IMR-90 (cell line): ENCODE measurements around the gene SYNE1.

Experiments
- MAFK ChIP-seq: IDR thresholded peaks from 2 replicates; pipeline ENCODE4 v1.6.1; 2012; ENCODE audit warnings: low read depth, low read length, improper control_type of control experiment
- MAZ ChIP-seq: IDR thresholded peaks from 2 replicates; pipeline ENCODE4 v1.6.1; 2012; ENCODE audit warnings: low read depth, mild to moderate bottlenecking, low read length, improper control_type of control experiment, moderate library complexity, borderline replicate concordance
- NFE2L2 ChIP-seq: fragments of 150-350 bp; IDR thresholded peaks from 2 replicates; pipeline ENCODE4 v1.6.1; 2016; ENCODE audit warnings: low read depth, mild to moderate bottlenecking, low read length
- POLR2A ChIP-seq: IDR thresholded peaks from 2 replicates; pipeline ENCODE4 v1.6.1; 2012; ENCODE audit warnings: mild to moderate bottlenecking, low read depth, low read length
- TF ChIP-seq, protein P1 (sequence below): conservative IDR thresholded peaks from 2 replicates; pipeline ENCODE4 v1.5.1; 2012; ENCODE audit warnings: mild to moderate bottlenecking, low read depth, low read length, improper control_type of control experiment
- TF ChIP-seq, protein P2 (sequence below): fragments of 150-350 bp; IDR thresholded peaks from 2 replicates; pipeline ENCODE4 v1.6.1; 2016; ENCODE audit warnings: low read depth, mild to moderate bottlenecking, low read length, moderate library complexity, borderline replicate concordance

DNA sequence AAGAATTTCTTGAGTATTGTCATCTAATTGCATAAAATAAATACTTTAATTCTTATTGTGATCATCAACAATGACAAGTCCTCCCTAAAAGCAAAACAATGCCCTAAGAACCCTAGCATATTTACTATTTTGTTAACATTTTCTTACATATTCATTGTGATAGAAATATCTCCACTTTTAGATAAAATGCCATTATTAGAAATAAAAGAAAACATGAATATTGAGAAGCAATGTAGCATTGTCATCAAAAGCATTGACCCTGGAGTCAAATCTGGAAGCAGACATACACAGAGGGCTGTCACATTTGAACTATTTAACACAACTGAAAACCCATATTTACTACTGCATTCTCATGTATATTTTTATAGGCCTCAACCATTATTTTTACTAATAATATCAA lies 257.7 kb downstream of the SYNE1 start:
- no peak for TF ChIP-seq NFE2L2
- TF ChIP-seq, protein P1, sequence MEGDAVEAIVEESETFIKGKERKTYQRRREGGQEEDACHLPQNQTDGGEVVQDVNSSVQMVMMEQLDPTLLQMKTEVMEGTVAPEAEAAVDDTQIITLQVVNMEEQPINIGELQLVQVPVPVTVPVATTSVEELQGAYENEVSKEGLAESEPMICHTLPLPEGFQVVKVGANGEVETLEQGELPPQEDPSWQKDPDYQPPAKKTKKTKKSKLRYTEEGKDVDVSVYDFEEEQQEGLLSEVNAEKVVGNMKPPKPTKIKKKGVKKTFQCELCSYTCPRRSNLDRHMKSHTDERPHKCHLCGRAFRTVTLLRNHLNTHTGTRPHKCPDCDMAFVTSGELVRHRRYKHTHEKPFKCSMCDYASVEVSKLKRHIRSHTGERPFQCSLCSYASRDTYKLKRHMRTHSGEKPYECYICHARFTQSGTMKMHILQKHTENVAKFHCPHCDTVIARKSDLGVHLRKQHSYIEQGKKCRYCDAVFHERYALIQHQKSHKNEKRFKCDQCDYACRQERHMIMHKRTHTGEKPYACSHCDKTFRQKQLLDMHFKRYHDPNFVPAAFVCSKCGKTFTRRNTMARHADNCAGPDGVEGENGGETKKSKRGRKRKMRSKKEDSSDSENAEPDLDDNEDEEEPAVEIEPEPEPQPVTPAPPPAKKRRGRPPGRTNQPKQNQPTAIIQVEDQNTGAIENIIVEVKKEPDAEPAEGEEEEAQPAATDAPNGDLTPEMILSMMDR: no peak
- TF ChIP-seq, protein P2, sequence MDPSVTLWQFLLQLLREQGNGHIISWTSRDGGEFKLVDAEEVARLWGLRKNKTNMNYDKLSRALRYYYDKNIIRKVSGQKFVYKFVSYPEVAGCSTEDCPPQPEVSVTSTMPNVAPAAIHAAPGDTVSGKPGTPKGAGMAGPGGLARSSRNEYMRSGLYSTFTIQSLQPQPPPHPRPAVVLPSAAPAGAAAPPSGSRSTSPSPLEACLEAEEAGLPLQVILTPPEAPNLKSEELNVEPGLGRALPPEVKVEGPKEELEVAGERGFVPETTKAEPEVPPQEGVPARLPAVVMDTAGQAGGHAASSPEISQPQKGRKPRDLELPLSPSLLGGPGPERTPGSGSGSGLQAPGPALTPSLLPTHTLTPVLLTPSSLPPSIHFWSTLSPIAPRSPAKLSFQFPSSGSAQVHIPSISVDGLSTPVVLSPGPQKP: no peak
- no peak for TF ChIP-seq MAZ
- TF ChIP-seq MAFK: no peak
- no peak for TF ChIP-seq POLR2A
